GM12892 (cell line): ENCODE results near the gene PGRMC1.
"Not testable (repeated sequence)": the region's sequence is repeated elsewhere in the genome, so short reads cannot be mapped to it uniquely, and the experiment has no call there.

ENCODE experiments used
- POLR2A ChIP-seq: IDR thresholded peaks from 2 replicates; pipeline ENCODE4 v1.6.1; 2011; ENCODE audit warnings: low read depth, low read length, control low read depth
- POLR2AphosphoS5 ChIP-seq: IDR thresholded peaks from 2 replicates; pipeline ENCODE4 v1.6.1; 2011; ENCODE audit warnings: low read depth, low read length, control low read depth
- TAF1 ChIP-seq: IDR thresholded peaks from 2 replicates; pipeline ENCODE4 v1.6.1; 2011; ENCODE audit warnings: low read depth, mild to moderate bottlenecking, control low read depth, low read length, borderline replicate concordance

DNA sequence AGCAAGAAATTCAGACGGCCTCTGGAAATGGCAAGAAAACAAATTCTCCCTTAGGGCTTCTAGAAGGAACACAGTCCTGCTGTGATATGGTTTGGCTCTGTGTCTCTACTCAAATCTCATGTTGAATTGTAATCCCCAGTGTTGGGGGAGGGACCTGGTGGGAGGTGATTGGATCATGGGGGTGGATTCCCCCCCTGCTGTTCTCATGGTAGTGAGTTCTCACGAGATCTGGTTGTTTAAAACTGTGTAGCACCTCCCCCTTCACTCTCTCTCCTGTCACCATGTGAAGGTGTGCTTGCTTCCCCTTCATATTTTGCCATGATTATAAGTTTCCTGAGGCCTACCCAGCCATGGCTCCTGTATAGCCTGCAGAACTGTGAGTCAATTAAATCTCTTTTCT lies 55.2 kb downstream of the PGRMC1 start:
- not testable (repeated sequence) for TF ChIP-seq TAF1, POLR2AphosphoS5, POLR2A
